ENCODE data around the gene D2HGDH. TPM values are rescaled to one million over a fixed set of nuclear protein-coding genes. Genes with fewer than 3 reads are reported as not detected.

Gene D2HGDH
- total and polyA plus RNA-seq, 3 donors from 2014 or later: 15.6 to 37.7 (median 36.1) TPM

DNA sequence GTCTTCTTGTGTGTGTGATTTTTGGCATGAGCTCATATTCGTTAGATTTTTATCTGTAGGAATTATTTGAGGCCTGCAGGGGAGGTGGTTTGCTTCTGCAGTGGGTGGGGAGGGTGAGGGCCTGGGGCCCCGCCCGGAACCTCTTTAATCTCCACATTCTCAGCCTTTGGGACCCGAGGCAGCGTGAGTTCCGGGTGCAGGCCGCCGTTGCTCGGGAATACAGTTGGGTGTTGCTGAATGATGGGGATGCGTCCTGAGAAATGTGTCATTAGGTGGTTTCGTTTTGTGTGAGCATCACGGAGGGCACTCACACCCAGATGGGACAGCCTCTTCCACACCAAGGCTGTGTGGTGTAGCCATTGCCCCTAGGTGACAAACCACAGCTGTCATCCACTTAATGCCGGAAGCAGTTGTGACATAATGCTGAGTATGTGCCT is 28.5 kb downstream of the D2HGDH start:
- no peak for DNase-seq
- Histone ChIP-seq H3K27ac (no peak overlapping the region), H3K27me3 (no peaks in the 10 kb centered on the region), H3K4me3 (no peak overlapping the region), H3K36me3 (ENCODE audit: low read depth, missing control alignments) (no peaks in the 10 kb centered on the region), H3K4me1 (no peaks in the 10 kb centered on the region), H3K9me3 (no peaks in the 10 kb centered on the region)
- intact Hi-C loops (cut with DNase I; ENCODE audit: low total_unique reads): no loop called here
- TF ChIP-seq, protein P1, sequence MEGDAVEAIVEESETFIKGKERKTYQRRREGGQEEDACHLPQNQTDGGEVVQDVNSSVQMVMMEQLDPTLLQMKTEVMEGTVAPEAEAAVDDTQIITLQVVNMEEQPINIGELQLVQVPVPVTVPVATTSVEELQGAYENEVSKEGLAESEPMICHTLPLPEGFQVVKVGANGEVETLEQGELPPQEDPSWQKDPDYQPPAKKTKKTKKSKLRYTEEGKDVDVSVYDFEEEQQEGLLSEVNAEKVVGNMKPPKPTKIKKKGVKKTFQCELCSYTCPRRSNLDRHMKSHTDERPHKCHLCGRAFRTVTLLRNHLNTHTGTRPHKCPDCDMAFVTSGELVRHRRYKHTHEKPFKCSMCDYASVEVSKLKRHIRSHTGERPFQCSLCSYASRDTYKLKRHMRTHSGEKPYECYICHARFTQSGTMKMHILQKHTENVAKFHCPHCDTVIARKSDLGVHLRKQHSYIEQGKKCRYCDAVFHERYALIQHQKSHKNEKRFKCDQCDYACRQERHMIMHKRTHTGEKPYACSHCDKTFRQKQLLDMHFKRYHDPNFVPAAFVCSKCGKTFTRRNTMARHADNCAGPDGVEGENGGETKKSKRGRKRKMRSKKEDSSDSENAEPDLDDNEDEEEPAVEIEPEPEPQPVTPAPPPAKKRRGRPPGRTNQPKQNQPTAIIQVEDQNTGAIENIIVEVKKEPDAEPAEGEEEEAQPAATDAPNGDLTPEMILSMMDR (IDR thresholded peaks at IDR 0.05): no peak
- TF ChIP-seq POLR2A (IDR thresholded peaks at IDR 0.05): no peak
- 91 to 92% methylated on average over 13 of the region's 13 CpGs for WGBS, 2 donors

DNA sequence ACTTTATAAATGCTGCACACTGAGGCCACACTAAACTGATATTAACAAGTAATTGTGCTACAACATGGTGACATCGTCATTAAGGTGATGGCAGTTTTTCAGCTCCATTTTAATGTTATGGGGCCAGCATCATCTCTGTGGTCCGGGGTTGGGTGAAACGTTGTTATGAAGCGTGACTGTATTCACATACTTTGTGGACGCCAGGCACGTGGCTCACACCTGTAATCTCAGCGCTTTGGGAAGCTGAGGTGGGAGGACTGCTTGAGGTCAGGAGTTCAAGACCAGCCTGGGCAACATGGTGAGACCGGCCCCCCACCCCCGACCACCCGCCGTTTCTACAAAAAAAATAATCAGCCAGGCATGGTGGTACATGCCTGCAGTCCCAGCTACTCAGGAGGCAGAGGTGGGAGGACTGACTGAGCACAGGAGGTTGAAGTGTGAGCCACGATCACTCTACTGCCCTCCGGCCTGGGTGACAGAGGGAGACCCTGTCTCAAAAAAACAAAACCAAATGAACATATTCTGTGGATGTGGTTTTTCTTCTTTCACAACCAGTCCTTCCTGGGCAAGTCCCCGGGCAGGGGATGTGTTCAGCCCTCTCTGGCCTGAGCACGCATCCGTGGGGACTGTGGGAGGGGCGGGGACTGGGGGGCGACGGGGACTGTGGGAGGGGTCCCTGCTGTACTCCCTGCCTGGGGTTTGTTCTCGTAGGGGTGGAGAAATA is 29.3 kb downstream of the D2HGDH start:
- Histone ChIP-seq H3K4me3 (no peak overlapping the region), H3K9me3 (no peaks in the 10 kb centered on the region), H3K36me3 (ENCODE audit: low read depth, missing control alignments) (no peaks in the 10 kb centered on the region), H3K27me3 (no peaks in the 10 kb centered on the region), H3K4me1 (no peaks in the 10 kb centered on the region), H3K27ac (no peak overlapping the region)
- TF ChIP-seq POLR2A (IDR thresholded peaks at IDR 0.05): no peak
- DNase-seq: no peak
- intact Hi-C loops (cut with DNase I; ENCODE audit: low total_unique reads): no loop called here
- WGBS, 2 donors: 84 to 86% methylated on average over 16 to 20 of the region's 20 CpGs

DNA sequence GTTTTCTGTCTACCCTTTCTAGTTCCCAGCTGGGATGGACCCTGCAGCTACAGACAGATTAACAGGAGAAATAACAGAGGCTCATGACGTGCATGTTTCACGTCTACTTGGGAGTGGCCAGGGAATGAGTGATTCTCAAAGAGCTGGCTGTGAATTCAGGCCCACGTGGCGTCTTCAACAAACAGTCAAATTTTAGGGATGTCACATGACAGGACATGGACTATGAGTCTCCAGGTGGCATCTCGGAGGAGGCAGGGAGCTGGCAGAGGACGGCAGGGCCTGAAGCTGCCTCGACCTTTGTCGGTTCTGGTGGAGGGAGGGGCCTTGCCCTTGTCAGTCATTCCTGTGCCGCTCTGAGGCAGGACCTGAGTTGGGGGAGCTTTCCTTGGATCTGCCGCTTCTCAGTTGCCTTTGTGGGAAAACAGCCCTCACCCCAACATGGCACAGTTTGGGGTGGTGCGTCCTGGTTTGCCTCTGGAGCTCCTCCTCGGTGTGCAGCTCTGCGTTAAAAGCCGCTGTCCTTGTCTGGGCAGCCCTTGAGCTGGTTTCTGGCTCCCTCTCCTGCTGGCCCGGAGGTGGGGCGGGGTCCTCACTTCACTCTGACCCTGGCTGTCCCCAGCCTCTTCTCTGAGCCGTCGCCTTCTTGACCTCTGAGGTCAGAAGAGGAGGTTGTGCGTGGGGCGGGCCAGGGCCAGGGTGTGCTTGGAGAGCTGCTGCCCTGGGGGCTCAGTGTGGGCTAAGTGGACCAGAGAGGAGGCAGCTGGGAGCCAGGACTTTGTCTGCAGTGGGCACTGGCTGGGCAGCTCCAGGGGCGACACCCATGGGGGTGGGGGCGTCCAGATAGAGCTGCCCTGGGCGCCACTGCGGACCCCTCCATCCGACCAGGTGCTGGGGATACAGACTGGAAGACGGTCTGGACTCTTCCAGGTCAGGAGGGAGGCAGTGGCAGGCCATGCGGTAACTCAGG is 30.1 kb downstream of the D2HGDH start:
- no peak for DNase-seq
- H3K36me3 ChIP-seq (ENCODE audit: low read depth, missing control alignments): no peaks in the 10 kb centered on the region

DNA sequence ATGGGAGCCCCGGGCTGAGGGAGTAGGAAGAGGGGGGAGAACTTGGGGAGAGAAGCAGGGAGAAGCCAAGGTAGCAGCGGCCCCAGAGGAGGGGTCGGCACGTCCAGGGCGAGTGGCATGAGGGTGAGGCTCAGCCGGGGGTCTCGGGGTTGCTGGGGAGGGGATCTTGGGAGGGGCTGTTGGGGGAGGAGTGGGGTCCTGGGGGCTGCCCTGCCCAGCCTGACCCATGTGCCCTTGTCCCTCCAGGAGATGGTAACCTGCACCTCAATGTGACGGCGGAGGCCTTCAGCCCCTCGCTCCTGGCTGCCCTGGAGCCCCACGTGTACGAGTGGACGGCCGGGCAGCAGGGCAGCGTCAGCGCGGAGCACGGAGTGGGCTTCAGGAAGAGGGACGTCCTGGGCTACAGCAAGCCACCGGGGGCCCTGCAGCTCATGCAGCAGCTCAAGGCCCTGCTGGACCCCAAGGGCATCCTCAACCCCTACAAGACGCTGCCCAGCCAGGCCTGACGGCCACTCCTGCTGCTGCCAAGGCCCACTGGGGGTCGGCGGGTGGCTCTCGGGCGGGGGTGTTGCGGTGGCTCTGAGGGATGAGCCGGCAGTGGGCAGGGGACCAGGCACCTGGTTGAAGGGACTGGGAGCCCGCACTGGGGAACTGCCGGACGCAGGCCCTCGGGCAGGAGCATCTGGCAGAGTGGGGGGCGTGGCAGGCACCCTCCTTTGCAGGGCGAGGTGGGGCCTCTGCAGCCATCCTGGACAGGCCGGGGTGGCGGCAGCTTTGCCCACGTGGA is 33.2 kb downstream of the D2HGDH start:
- no peaks in the 10 kb centered on the region for H3K4me1 ChIP-seq
- peak; percentile 8 for DNase-seq
- WGBS, 2 donors: 93 to 95% methylated on average over 27 to 36 of the region's 37 CpGs
- H3K36me3 ChIP-seq (ENCODE audit: low read depth, missing control alignments): no peaks in the 10 kb centered on the region
- no peak for TF ChIP-seq POLR2A (IDR thresholded peaks at IDR 0.05)
- TF ChIP-seq, protein P1 (IDR thresholded peaks at IDR 0.05): no peak
- no peaks in the 10 kb centered on the region for H3K27me3 ChIP-seq
- H3K27ac ChIP-seq: no peak overlapping the region
- H3K4me3 ChIP-seq: no peak overlapping the region
- intact Hi-C loops (cut with DNase I; ENCODE audit: low total_unique reads): no loop called here
- H3K9me3 ChIP-seq: no peaks in the 10 kb centered on the region

More for the DNA sequence above, 30.1 kb downstream of the D2HGDH start:
- TF ChIP-seq, protein P1 (IDR thresholded peaks at IDR 0.05): no peak
- no peak for TF ChIP-seq POLR2A (IDR thresholded peaks at IDR 0.05)
- Histone ChIP-seq H3K4me3 (no peak overlapping the region), H3K4me1 (no peaks in the 10 kb centered on the region), H3K27ac (no peak overlapping the region), H3K9me3 (no peaks in the 10 kb centered on the region), H3K27me3 (no peaks in the 10 kb centered on the region)
- 84 to 88% methylated on average over 20 to 27 of the region's 27 CpGs for WGBS, 2 donors
- intact Hi-C loops (cut with DNase I; ENCODE audit: low total_unique reads): no loop called here

Measured in testis (tissue), 3 donors.